Lower lobe of right lung (tissue), 2 donors: ENCODE results near the gene CDHR3. TPM values are rescaled to one million over a fixed set of nuclear protein-coding genes. Genes with fewer than 3 reads are reported as not detected.

Experiments
- ATAC-seq, 2 donors: fragments of 200-7000 bp; cut with Tn5 transposase; one replicate each; pipeline ENCODE4 v1.9.1; 2020 to 2022; ENCODE audit warnings: mild to moderate bottlenecking in 2 of 2, moderate library complexity in 2 of 2
- DNase-seq: peaks from one replicate; pipeline ENCODE4 v3.0.0-alpha.2; 2020
- H3K27ac ChIP-seq: fragments of 200-600 bp; one replicate; pipeline ENCODE4 v1.8.0; 2022
- H3K27me3 ChIP-seq: fragments of 200-600 bp; one replicate; pipeline ENCODE4 v1.8.0; 2022; ENCODE audit warnings: low read depth
- H3K36me3 ChIP-seq: fragments of 200-600 bp; one replicate; pipeline ENCODE4 v1.8.0; 2022; ENCODE audit warnings: mild to moderate bottlenecking
- H3K4me1 ChIP-seq: fragments of 200-600 bp; one replicate; pipeline ENCODE4 v1.8.0; 2022
- H3K4me3 ChIP-seq: fragments of 200-600 bp; one replicate; pipeline ENCODE4 v1.8.0; 2022; ENCODE audit warnings: mild to moderate bottlenecking
- H3K9me3 ChIP-seq: fragments of 200-600 bp; one replicate; pipeline ENCODE4 v1.8.0; 2022
- CTCF ChIP-seq: fragments of 200-600 bp; IDR thresholded peaks from one replicate; pipeline ENCODE4 v1.8.0; 2022; ENCODE audit warnings: antibody characterized with exemption, mild to moderate bottlenecking
- intact Hi-C: fragments of 100-400 bp; cut with DNase I; formaldehyde crosslinking; loops from one replicate; pipeline ENCODE4 v1.11.0; 2022
- total RNA-seq: library from RNA; stranded (reverse); fragmentation: NEBNext Ultra II Directional; extraction: Animal tissue kit (Norgen Biotek cat#: 25700); gene quantifications from one replicate; pipeline ENCODE4 v1.2.1, GENCODE V29; 2021
- donor health status: DM: no; HTN: yes; CAD: no; lungs with severe emphysema.

Gene CDHR3
- total RNA-seq, 1 donor from 2014 or later, result 28.7 TPM

DNA sequence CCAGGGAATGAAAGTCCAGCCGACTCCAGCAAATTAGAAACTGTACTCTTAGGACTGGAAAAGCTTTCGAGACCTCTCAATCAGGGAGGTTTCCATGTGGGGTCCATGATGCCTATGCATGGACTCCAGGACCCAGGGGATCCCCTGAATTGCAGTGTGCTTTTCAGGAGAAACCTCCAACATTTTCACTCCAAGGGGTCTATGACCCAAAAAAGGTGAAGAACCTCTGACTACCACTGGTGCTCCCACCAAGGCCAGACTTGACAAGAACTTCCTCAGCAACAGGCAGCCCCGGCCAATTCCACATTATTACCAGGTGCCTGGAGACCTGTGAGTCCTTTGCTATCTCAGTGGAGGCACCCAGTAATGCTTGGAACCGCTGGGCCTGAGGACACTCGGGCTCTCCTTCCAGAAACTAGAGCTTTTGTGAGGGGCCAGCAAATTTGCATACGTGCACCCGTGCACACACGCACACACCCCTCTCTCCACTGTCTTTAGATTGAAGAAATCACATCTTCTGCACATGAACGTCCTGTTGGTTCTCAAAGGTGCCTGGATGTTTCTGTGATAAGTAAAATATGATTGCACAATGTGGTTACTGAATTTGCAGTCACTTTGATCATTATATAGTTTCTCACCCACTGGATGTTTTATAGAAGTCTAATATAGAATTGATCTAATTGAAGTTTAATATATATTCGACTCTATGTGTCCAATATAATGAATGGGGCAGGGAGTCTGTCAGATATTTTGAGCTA is 94.3 kb downstream of the CDHR3 start:
- Histone ChIP-seq H3K4me3 (no peak overlapping the region), H3K9me3 (no peaks in the 10 kb centered on the region), H3K27me3 (no peaks in the 10 kb centered on the region), H3K36me3 (no peaks in the 10 kb centered on the region), H3K4me1 (peaks cover 7% of the 10 kb centered on the region), H3K27ac (no peak overlapping the region)
- no peak for TF ChIP-seq CTCF
- intact Hi-C loops, result loop anchor here (5.0 kb wide), 1 partner anchor 95 kb away; no protein-coding TSS in a partner anchor
- ATAC-seq, result no peak
- no peak for DNase-seq

- H3K4me3 ChIP-seq, result no peak overlapping the region
- no peak for TF ChIP-seq CTCF
- no peaks in the 10 kb centered on the region for H3K36me3 ChIP-seq
- intact Hi-C loops, result loop anchor here (5.0 kb wide), 1 partner anchor 94 kb away; no protein-coding TSS in a partner anchor
- H3K27ac ChIP-seq, result no peak overlapping the region
- ATAC-seq, result peak; percentile 67 to 82
- H3K4me1 ChIP-seq, result peaks cover 7% of the 10 kb centered on the region
- no peaks in the 10 kb centered on the region for H3K9me3 ChIP-seq
- peak; percentile 81 for DNase-seq
- no peaks in the 10 kb centered on the region for H3K27me3 ChIP-seq
Measured at GRCh38 chr7:106057962-106058927, 95.2 kb downstream of the CDHR3 start.

GRCh38 chr7:106058928-106059324 is 95.9 kb downstream of the CDHR3 start:
- Histone ChIP-seq H3K4me1 (peaks cover 7% of the 10 kb centered on the region), H3K36me3 (no peaks in the 10 kb centered on the region), H3K9me3 (no peaks in the 10 kb centered on the region), H3K27me3 (no peaks in the 10 kb centered on the region), H3K4me3 (no peak overlapping the region), H3K27ac (no peak overlapping the region)
- DNase-seq, result no peak
- intact Hi-C loops, result loop anchor here (5.0 kb wide), 1 partner anchor 93 kb away; no protein-coding TSS in a partner anchor
- no peak for ATAC-seq
- no peak for TF ChIP-seq CTCF

DNA sequence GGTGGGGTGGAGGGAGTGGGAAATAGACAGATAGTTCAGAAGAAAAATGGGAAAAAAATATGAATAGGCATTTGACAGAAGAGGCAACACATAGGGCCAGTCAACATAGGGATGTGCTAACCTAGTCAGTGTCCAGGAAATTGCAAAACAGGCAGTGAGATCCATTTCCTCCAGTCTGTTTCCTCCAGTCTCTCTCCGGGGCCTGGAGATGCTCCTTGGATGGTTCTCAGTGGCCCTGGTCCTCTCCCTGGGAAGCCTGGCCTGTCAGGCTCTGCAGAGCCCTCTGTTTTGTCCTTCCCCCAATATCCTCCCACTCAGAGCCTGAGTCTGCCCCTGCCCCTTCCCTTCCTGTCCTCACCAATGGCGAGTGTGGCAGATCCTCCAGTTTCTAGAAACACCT is 96.5 kb downstream of the CDHR3 start:
- H3K27me3 ChIP-seq, result no peaks in the 10 kb centered on the region
- no peak for TF ChIP-seq CTCF
- H3K9me3 ChIP-seq, result no peaks in the 10 kb centered on the region
- H3K4me3 ChIP-seq, result no peak overlapping the region
- no peaks in the 10 kb centered on the region for H3K36me3 ChIP-seq
- peaks cover 12% of the 10 kb centered on the region for H3K4me1 ChIP-seq
- ATAC-seq (no peak), DNase-seq (no peak)
- no peak overlapping the region for H3K27ac ChIP-seq
- intact Hi-C loops, result loop anchor here (5.0 kb wide), 1 partner anchor 93 kb away; no protein-coding TSS in a partner anchor

GRCh38 chr7:106060394-106060920 is 97.4 kb downstream of the CDHR3 start:
- DNase-seq, result no peak
- ATAC-seq, result no peak
- intact Hi-C loops, result no loop called here
- Histone ChIP-seq H3K36me3 (no peaks in the 10 kb centered on the region), H3K9me3 (no peaks in the 10 kb centered on the region), H3K27ac (no peak overlapping the region), H3K4me3 (no peak overlapping the region), H3K4me1 (peaks cover 21% of the 10 kb centered on the region), H3K27me3 (no peaks in the 10 kb centered on the region)
- TF ChIP-seq CTCF, result no peak
